Testis (tissue), 3 donors: ENCODE data around the gene RNF220. TPM values are rescaled to one million over a fixed set of nuclear protein-coding genes. Genes with fewer than 3 reads are reported as not detected.

Source experiments
- DNase-seq: peaks from one replicate; pipeline ENCODE4 v3.0.0-alpha.2; 2019
- H3K27ac ChIP-seq, 2 donors: fragments of 200-600 bp; sonication (generic); one replicate each; pipeline ENCODE4 v1.5.1; 2019
- H3K27me3 ChIP-seq: fragments of 200-600 bp; sonication (generic); one replicate; pipeline ENCODE4 v1.5.1; 2019
- H3K36me3 ChIP-seq: fragments of 200-600 bp; sonication (generic); one replicate; pipeline ENCODE4 v1.5.1; 2017; ENCODE audit warnings: low read depth; ENCODE audit errors: missing control alignments
- H3K4me1 ChIP-seq: fragments of 200-600 bp; sonication (generic); one replicate; pipeline ENCODE4 v1.5.1; 2019
- H3K4me3 ChIP-seq, 2 donors: fragments of 200-600 bp; sonication (generic); one replicate each; pipeline ENCODE4 v1.5.1; 2017 to 2019
- H3K9me3 ChIP-seq: fragments of 200-600 bp; sonication (generic); one replicate; pipeline ENCODE4 v1.5.1; 2017
- CTCF ChIP-seq, 3 experiments: fragments of 450-650 bp in 2 of 3; fragments of 200-600 bp in 1 of 3; sonication (generic) in 1 of 3; IDR thresholded peaks; one replicate each; pipeline ENCODE4 v1.5.1; 2016 to 2019; ENCODE audit warnings: antibody characterized with exemption in 3 of 3, mild to moderate bottlenecking in 2 of 3, moderate library complexity in 1 of 3
- POLR2A ChIP-seq: fragments of 450-650 bp; IDR thresholded peaks from one replicate; pipeline ENCODE4 v1.6.1; 2017; ENCODE audit warnings: antibody characterized with exemption, mild to moderate bottlenecking, moderate library complexity
- WGBS, 2 donors: methylation state at CpG; one replicate each; pipeline ENCODE4 v1.1.5; 2018; 5-methylcytosine and 5-hydroxymethylcytosine counted together
- intact Hi-C: fragments of 100-400 bp; cut with DNase I; formaldehyde crosslinking; loops from one replicate; pipeline ENCODE4 v1.15.1; 2023; ENCODE audit warnings: low total_unique reads
- polyA plus RNA-seq: library from polyadenylated mRNA; stranded (reverse); fragments of 350-450 nt; fragmentation: Illumina TruSeq; extraction: RNeasy Lipid Tissue Mini Kit (QIAGEN cat#74804); gene quantifications from one replicate; pipeline ENCODE4 v1.2.3, GENCODE V29; 2014; ENCODE audit warnings: low read depth, low replicate concordance; ENCODE audit not compliant: insufficient read depth
- total RNA-seq, 2 donors: library from RNA; depleted of rRNA; stranded (reverse); fragments of >200 nt; gene quantifications; one replicate each; pipeline ENCODE4 v1.2.3, GENCODE V29; 2016

Gene RNF220
- total and polyA plus RNA-seq, 3 donors from 2014 or later, result 99.3 to 148 (median 126) TPM

- Histone ChIP-seq H3K36me3 (no peaks in the 10 kb centered on the region), H3K4me1 (no peaks in the 10 kb centered on the region), H3K27ac (no peak overlapping the region), H3K27me3 (peaks cover 3% of the 10 kb centered on the region), H3K4me3 (no peak overlapping the region), H3K9me3 (no peaks in the 10 kb centered on the region)
- WGBS, 2 donors, result 83 to 92% methylated on average over 2 to 7 of the region's 7 CpGs
- DNase-seq, result no peak
- TF ChIP-seq POLR2A, result no peak
- no peak for TF ChIP-seq CTCF (IDR thresholded peaks at IDR 0.05)
- intact Hi-C loops, result no loop called here
Observed at GRCh38 chr1:44416408-44416807, 11.4 kb downstream of the RNF220 start.

GRCh38 chr1:44417351-44418021 is 12.4 kb downstream of the RNF220 start:
- no peaks in the 10 kb centered on the region for H3K4me1 ChIP-seq
- H3K9me3 ChIP-seq, result no peaks in the 10 kb centered on the region
- 2% methylated on average over 60 of the region's 65 CpGs; no CpG with 5 or more reads in 1 of the 2 donors for WGBS, 2 donors
- no peak for TF ChIP-seq CTCF (IDR thresholded peaks at IDR 0.05)
- TF ChIP-seq POLR2A, result no peak
- peak overlapping the region; percentile 23 to 50 for H3K4me3 ChIP-seq
- DNase-seq, result peak; percentile 45
- H3K27me3 ChIP-seq, result peaks cover 3% of the 10 kb centered on the region
- intact Hi-C loops, result no loop called here
- H3K36me3 ChIP-seq, result no peaks in the 10 kb centered on the region
- no peak overlapping the region for H3K27ac ChIP-seq

- peak overlapping the region; percentile 23 to 50 for H3K4me3 ChIP-seq
- no peak overlapping the region for H3K27ac ChIP-seq
- TF ChIP-seq POLR2A (no peak), CTCF (IDR thresholded peaks at IDR 0.05) (no peak)
- H3K4me1 ChIP-seq, result no peaks in the 10 kb centered on the region
- WGBS, 2 donors, result 5 to 7% methylated on average over 35 to 46 of the region's 46 CpGs
- H3K27me3 ChIP-seq, result peaks cover 3% of the 10 kb centered on the region
- peak; percentile 18 for DNase-seq
- intact Hi-C loops, result no loop called here
- no peaks in the 10 kb centered on the region for H3K36me3 ChIP-seq
- H3K9me3 ChIP-seq, result no peaks in the 10 kb centered on the region
Observed at GRCh38 chr1:44418022-44418673, 13.1 kb downstream of the RNF220 start.

GRCh38 chr1:44419901-44420300 is 14.8 kb downstream of the RNF220 start:
- 62 to 68% methylated on average over 3 of the region's 3 CpGs for WGBS, 2 donors
- H3K9me3 ChIP-seq, result no peaks in the 10 kb centered on the region
- no peak for TF ChIP-seq POLR2A
- TF ChIP-seq CTCF (IDR thresholded peaks at IDR 0.05), result no peak
- H3K4me3 ChIP-seq, result no peak overlapping the region
- no peaks in the 10 kb centered on the region for H3K36me3 ChIP-seq
- H3K4me1 ChIP-seq, result peaks cover 8% of the 10 kb centered on the region
- intact Hi-C loops, result no loop called here
- DNase-seq, result no peak
- H3K27me3 ChIP-seq, result no peaks in the 10 kb centered on the region
- no peak overlapping the region for H3K27ac ChIP-seq
